ENCODE results near the gene KCTD20. TPM values are rescaled to one million over a fixed set of nuclear protein-coding genes. Genes with fewer than 3 reads are reported as not detected.
A peak's percentile ranks its signal among the peaks of the same experiment; 100 is the strongest.

Gene KCTD20
- total RNA-seq, 6 experiments from 2014 or later: 53.0 to 81.7 (median 65.4) TPM

- no peaks in the 10 kb centered on the region for H3K9me3 Mint-ChIP-seq
- peak overlapping the region; percentile 46 for H3K27ac Mint-ChIP-seq
- H3K36me3 Mint-ChIP-seq (ENCODE audit: low read depth): peaks cover 59% of the 10 kb centered on the region
- peaks cover 35% of the 10 kb centered on the region for H3K4me1 Mint-ChIP-seq (ENCODE audit: low read depth)
- peak; percentile 7 for DNase-seq
- peaks cover 7% of the 10 kb centered on the region for H3K27me3 Mint-ChIP-seq (ENCODE audit: insufficient read depth)
- no peak overlapping the region for H3K4me3 Mint-ChIP-seq
- TF ChIP-seq, protein P1, sequence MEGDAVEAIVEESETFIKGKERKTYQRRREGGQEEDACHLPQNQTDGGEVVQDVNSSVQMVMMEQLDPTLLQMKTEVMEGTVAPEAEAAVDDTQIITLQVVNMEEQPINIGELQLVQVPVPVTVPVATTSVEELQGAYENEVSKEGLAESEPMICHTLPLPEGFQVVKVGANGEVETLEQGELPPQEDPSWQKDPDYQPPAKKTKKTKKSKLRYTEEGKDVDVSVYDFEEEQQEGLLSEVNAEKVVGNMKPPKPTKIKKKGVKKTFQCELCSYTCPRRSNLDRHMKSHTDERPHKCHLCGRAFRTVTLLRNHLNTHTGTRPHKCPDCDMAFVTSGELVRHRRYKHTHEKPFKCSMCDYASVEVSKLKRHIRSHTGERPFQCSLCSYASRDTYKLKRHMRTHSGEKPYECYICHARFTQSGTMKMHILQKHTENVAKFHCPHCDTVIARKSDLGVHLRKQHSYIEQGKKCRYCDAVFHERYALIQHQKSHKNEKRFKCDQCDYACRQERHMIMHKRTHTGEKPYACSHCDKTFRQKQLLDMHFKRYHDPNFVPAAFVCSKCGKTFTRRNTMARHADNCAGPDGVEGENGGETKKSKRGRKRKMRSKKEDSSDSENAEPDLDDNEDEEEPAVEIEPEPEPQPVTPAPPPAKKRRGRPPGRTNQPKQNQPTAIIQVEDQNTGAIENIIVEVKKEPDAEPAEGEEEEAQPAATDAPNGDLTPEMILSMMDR (IDR thresholded peaks at IDR 0.05): no peak
Measured at GRCh38 chr6:36487698-36488097, 44.9 kb downstream of the KCTD20 start.

GRCh38 chr6:36488221-36488620 lies 45.4 kb downstream of the KCTD20 start:
- no peaks in the 10 kb centered on the region for H3K9me3 Mint-ChIP-seq
- DNase-seq: no peak
- H3K27me3 Mint-ChIP-seq (ENCODE audit: insufficient read depth): peaks cover 7% of the 10 kb centered on the region
- H3K4me1 Mint-ChIP-seq (ENCODE audit: low read depth): peaks cover 35% of the 10 kb centered on the region
- H3K36me3 Mint-ChIP-seq (ENCODE audit: low read depth): peaks cover 59% of the 10 kb centered on the region
- H3K27ac Mint-ChIP-seq: peak overlapping the region; percentile 46; the same call in 1 of the 2 replicates
- TF ChIP-seq, protein P1 (IDR thresholded peaks at IDR 0.05): no peak
- no peak overlapping the region for H3K4me3 Mint-ChIP-seq

GRCh38 chr6:36489426-36489825 lies 46.6 kb downstream of the KCTD20 start:
- no peaks in the 10 kb centered on the region for H3K9me3 Mint-ChIP-seq
- DNase-seq: no peak
- H3K27ac Mint-ChIP-seq: no peak overlapping the region
- peaks cover 49% of the 10 kb centered on the region for H3K36me3 Mint-ChIP-seq (ENCODE audit: low read depth)
- TF ChIP-seq, protein P1 (IDR thresholded peaks at IDR 0.05): no peak
- peaks cover 35% of the 10 kb centered on the region for H3K4me1 Mint-ChIP-seq (ENCODE audit: low read depth)
- H3K4me3 Mint-ChIP-seq: no peak overlapping the region
- H3K27me3 Mint-ChIP-seq (ENCODE audit: insufficient read depth): peaks cover 7% of the 10 kb centered on the region

DNA sequence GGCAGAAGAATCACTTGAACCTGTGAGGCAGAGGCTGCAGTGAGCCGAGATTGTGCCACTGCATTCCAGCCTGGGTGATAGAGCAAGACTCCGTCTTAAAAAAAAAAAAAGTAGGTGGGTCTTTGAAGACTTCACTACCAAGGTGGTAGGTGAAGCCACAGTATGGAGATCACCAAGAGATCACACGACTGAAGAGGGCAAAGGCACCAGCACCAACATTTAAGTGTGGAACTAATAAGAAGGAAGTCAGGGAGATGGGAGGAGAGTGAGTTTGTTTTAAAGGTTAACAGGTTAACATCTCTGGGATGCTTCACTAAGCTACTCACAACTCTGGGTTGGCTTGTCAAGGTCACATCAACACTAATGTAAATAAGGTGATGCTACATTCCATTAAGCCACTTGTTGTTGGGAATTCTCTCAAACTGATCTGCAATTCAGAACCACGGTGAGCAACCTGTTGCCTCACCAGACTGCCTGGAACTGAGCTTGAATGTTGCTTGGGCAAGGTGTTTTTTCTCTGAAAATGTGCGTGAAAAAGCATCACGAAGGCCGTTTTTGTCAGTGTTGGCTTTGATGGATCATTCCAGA lies 48.7 kb downstream of the KCTD20 start:
- Mint-ChIP-seq H3K4me3 (no peak overlapping the region), H3K27ac (no peak overlapping the region), H3K4me1 (ENCODE audit: low read depth) (peaks cover 35% of the 10 kb centered on the region), H3K27me3 (ENCODE audit: insufficient read depth) (peaks cover 3% of the 10 kb centered on the region; the same call in 1 of the 2 replicates), H3K36me3 (ENCODE audit: low read depth) (peaks cover 51% of the 10 kb centered on the region), H3K9me3 (no peaks in the 10 kb centered on the region)
- TF ChIP-seq, protein P1 (IDR thresholded peaks at IDR 0.05): no peak
- DNase-seq: no peak

- DNase-seq: no peak
- Mint-ChIP-seq H3K27ac (no peak overlapping the region), H3K4me3 (no peak overlapping the region), H3K27me3 (ENCODE audit: insufficient read depth) (peaks cover 3% of the 10 kb centered on the region; the same call in 1 of the 2 replicates), H3K36me3 (ENCODE audit: low read depth) (peaks cover 51% of the 10 kb centered on the region), H3K9me3 (no peaks in the 10 kb centered on the region), H3K4me1 (ENCODE audit: low read depth) (peaks cover 33% of the 10 kb centered on the region)
- TF ChIP-seq, protein P1 (IDR thresholded peaks at IDR 0.05): no peak
Measured at GRCh38 chr6:36492092-36492491, 49.3 kb downstream of the KCTD20 start.

Measured in HFFc6 (cell line).